ENCODE results near the gene GALNT14. TPM values are rescaled to one million over a fixed set of nuclear protein-coding genes. Genes with fewer than 3 reads are reported as not detected.

GALNT14 gene
- total and polyA plus RNA-seq, 9 of the 15 experiments (the other 6 are each of a cell fraction or from before 2014, with no cell fraction given): 0.11 TPM; not detected in 8

DNA sequence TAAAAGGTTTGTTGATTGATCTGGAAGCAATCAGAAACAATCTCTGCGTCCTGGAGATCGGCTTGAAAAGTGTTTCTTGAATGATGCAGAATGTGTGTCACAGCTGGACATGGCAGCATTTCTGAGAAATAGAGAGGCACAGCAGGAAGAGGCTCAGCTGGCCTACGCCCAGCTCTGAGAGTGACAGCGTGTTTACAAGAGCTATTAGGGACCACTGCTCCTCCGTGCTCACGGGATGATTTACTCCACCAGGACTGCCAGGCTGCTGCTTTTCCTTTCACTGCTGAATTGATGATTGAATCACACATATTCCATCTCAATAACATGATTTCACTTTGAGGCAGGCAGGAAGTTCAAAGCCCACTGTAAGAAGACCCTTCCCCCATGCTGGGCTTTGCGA, 62.8 kb downstream of the GALNT14 start:
- no TSS peak for BruUV-seq (replicated peaks)
- intact Hi-C loops (cut with micrococcal nuclease): no loop called here
- no peak overlapping the region for H3K27ac ChIP-seq (ENCODE audit: extremely low read depth, low read depth, low read length)
- H3K9me1 ChIP-seq (ENCODE audit: control insufficient read depth, insufficient read depth, low read length): no peaks in the 10 kb centered on the region
- no peaks in the 10 kb centered on the region for H3K9me3 ChIP-seq (replicated peaks; ENCODE audit: control insufficient read depth, insufficient read depth, low read depth, low read length)
- ChIA-PET POLR2A (interaction anchor here (1.0 kb wide), 1 partner anchor 9 kb away, joined by 3 read pairs; no protein-coding TSS in a partner anchor), CTCF (ENCODE audit: low intra/inter-chr PET ratio) (no interaction called here)
- WGBS (ENCODE audit: insufficient coverage, low coverage, missing lambda C conversion rate): 1% methylated on average over 7 of the region's 7 CpGs
- no peaks in the 10 kb centered on the region for H4K20me1 ChIP-seq (replicated peaks; ENCODE audit: control insufficient read depth, insufficient read depth, low read length)
- H3K36me3 ChIP-seq (ENCODE audit: control insufficient read depth, insufficient read depth, low read length): no peaks in the 10 kb centered on the region
- DNase-seq (ENCODE audit: extremely low read depth in 1 of 4, low spot score in 3 of 4) (no peak), FAIRE-seq (no peak), ATAC-seq (no peak)
- H2AFZ ChIP-seq (ENCODE audit: low read depth, low read length): no peak overlapping the region
- in situ Hi-C loops (cut with MboI): no loop called here
- no peak overlapping the region for H3K4me3 ChIP-seq
- H3K4me1 ChIP-seq (replicated peaks in 1 of 2; ENCODE audit: control insufficient read depth in 2 of 2, insufficient read depth in 2 of 2, low read length in 2 of 2): no peaks in the 10 kb centered on the region
- H3K4me2 ChIP-seq (ENCODE audit: insufficient read depth, low read length): no peak overlapping the region
- no peak overlapping the region for H3K9ac ChIP-seq (ENCODE audit: insufficient read depth in 1 of 2, low read depth in 2 of 2, low read length in 2 of 2)
- no peaks in the 10 kb centered on the region for H3K79me2 ChIP-seq (ENCODE audit: control insufficient read depth, insufficient read depth, low read length)
- H3K27me3 ChIP-seq (ENCODE audit: control insufficient read depth in 2 of 2, insufficient read depth in 2 of 2, low read length in 2 of 2): no peaks in the 10 kb centered on the region; a peak in 1 of 5 replicates
- TF ChIP-seq CEBPG (CRISPR knock-in tag; IDR thresholded peaks at IDR 0.05) (no peak), CEBPG (tag; conservative IDR thresholded peaks at IDR 0.05 in 1 of 2, IDR thresholded peaks at IDR 0.05 in 1 of 2) (no peak), TFAM (CRISPR knock-in tag; conservative IDR thresholded peaks at IDR 0.05) (no peak), ZC3H8 (IDR thresholded peaks at IDR 0.05) (no peak), ZNF408 (CRISPR knock-in tag; IDR thresholded peaks at IDR 0.05; ENCODE audit: low read depth) (no peak), ZNF347 (CRISPR knock-in tag; IDR thresholded peaks at IDR 0.05; ENCODE audit: low read depth) (no peak), ZNF282 (CRISPR knock-in tag; IDR thresholded peaks at IDR 0.05) (no peak), MTA1 (IDR thresholded peaks at IDR 0.05; ENCODE audit: borderline replicate concordance) (no peak), PHTF2 (CRISPR knock-in tag; IDR thresholded peaks at IDR 0.05) (no peak)
- TF ChIP-seq, protein P1, sequence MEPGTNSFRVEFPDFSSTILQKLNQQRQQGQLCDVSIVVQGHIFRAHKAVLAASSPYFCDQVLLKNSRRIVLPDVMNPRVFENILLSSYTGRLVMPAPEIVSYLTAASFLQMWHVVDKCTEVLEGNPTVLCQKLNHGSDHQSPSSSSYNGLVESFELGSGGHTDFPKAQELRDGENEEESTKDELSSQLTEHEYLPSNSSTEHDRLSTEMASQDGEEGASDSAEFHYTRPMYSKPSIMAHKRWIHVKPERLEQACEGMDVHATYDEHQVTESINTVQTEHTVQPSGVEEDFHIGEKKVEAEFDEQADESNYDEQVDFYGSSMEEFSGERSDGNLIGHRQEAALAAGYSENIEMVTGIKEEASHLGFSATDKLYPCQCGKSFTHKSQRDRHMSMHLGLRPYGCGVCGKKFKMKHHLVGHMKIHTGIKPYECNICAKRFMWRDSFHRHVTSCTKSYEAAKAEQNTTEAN (CRISPR knock-in tag; IDR thresholded peaks at IDR 0.05): no peak
- TF ChIP-seq, protein P2, sequence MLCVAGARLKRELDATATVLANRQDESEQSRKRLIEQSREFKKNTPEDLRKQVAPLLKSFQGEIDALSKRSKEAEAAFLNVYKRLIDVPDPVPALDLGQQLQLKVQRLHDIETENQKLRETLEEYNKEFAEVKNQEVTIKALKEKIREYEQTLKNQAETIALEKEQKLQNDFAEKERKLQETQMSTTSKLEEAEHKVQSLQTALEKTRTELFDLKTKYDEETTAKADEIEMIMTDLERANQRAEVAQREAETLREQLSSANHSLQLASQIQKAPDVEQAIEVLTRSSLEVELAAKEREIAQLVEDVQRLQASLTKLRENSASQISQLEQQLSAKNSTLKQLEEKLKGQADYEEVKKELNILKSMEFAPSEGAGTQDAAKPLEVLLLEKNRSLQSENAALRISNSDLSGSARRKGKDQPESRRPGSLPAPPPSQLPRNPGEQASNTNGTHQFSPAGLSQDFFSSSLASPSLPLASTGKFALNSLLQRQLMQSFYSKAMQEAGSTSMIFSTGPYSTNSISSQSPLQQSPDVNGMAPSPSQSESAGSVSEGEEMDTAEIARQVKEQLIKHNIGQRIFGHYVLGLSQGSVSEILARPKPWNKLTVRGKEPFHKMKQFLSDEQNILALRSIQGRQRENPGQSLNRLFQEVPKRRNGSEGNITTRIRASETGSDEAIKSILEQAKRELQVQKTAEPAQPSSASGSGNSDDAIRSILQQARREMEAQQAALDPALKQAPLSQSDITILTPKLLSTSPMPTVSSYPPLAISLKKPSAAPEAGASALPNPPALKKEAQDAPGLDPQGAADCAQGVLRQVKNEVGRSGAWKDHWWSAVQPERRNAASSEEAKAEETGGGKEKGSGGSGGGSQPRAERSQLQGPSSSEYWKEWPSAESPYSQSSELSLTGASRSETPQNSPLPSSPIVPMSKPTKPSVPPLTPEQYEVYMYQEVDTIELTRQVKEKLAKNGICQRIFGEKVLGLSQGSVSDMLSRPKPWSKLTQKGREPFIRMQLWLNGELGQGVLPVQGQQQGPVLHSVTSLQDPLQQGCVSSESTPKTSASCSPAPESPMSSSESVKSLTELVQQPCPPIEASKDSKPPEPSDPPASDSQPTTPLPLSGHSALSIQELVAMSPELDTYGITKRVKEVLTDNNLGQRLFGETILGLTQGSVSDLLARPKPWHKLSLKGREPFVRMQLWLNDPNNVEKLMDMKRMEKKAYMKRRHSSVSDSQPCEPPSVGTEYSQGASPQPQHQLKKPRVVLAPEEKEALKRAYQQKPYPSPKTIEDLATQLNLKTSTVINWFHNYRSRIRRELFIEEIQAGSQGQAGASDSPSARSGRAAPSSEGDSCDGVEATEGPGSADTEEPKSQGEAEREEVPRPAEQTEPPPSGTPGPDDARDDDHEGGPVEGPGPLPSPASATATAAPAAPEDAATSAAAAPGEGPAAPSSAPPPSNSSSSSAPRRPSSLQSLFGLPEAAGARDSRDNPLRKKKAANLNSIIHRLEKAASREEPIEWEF (CRISPR knock-in tag; IDR thresholded peaks at IDR 0.05): no peak
- TF ChIP-seq, protein P3, sequence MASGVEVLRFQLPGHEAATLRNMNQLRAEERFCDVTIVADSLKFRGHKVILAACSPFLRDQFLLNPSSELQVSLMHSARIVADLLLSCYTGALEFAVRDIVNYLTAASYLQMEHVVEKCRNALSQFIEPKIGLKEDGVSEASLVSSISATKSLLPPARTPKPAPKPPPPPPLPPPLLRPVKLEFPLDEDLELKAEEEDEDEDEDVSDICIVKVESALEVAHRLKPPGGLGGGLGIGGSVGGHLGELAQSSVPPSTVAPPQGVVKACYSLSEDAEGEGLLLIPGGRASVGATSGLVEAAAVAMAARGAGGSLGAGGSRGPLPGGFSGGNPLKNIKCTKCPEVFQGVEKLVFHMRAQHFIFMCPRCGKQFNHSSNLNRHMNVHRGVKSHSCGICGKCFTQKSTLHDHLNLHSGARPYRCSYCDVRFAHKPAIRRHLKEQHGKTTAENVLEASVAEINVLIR (CRISPR knock-in tag; IDR thresholded peaks at IDR 0.05): no peak
- TF ChIP-seq, protein P4, sequence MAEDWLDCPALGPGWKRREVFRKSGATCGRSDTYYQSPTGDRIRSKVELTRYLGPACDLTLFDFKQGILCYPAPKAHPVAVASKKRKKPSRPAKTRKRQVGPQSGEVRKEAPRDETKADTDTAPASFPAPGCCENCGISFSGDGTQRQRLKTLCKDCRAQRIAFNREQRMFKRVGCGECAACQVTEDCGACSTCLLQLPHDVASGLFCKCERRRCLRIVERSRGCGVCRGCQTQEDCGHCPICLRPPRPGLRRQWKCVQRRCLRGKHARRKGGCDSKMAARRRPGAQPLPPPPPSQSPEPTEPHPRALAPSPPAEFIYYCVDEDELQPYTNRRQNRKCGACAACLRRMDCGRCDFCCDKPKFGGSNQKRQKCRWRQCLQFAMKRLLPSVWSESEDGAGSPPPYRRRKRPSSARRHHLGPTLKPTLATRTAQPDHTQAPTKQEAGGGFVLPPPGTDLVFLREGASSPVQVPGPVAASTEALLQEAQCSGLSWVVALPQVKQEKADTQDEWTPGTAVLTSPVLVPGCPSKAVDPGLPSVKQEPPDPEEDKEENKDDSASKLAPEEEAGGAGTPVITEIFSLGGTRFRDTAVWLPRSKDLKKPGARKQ (CRISPR knock-in tag; IDR thresholded peaks at IDR 0.05): no peak
- TF ChIP-seq, protein P5, sequence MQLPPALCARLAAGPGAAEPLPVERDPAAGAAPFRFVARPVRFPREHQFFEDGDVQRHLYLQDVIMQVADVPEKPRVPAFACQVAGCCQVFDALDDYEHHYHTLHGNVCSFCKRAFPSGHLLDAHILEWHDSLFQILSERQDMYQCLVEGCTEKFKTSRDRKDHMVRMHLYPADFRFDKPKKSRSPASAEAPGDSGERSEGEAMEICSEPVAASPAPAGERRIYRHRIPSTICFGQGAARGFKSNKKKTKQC (CRISPR knock-in tag; IDR thresholded peaks at IDR 0.05): no peak
